ENCODE results near the gene MID1IP1.

Gene MID1IP1

GRCh38 chrX:38800981-38801845 is at the start of gene MID1IP1:
TSS of gene MID1IP1 (plus strand) at chrX:38801459. CDS start at chrX:38804947, 3,488 bp downstream.
- DNase-seq: peak; percentile 90

GRCh38 chrX:38754102-38754790 is 47.0 kb upstream of the MID1IP1 start:
- peak; percentile 36 for DNase-seq

DNA sequence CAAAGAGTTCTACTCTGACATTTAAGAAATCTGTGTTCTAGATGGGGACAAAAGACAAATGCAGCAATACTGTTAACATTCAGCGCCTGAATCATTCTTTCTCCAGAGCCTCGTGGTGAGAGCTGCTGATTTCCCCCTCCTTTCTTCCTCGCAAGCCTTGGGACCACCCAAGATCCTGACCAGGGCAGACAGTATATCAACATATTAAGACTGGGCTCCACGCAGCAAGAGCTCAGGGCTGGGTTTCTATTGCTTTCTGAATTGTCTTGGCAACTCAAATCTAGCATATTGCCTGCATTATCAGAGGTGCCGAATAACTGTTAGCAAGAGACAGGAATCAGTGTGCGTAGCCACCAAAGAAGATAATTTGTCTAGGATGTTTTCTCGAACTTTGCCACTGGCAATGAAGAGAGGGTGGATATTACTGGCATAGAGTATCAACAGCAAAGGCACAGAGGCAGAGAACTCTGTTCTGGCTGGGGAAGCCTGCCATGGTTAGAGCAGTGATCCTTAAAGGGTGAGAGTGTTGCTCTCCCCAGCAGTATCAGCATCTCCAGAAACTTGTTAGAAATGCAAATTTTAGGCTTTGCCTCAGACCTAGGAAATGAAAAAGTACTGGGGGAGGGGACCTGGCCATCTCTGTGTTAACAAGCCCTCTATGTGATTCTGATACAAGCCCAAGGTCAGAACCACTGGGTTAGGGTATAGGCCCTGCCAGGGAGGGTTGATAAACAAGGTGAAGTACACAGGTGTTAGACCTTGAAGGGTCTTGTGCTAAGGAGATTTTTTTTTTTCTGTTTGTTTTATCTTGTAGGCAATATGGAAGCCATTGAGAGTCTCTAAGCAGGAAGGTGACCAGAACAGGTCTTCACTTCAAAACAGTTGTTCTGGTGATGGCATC is 46.2 kb upstream of the MID1IP1 start:
- no peak for DNase-seq

- no peak for DNase-seq
Observed at GRCh38 chrX:38760883-38761282, 40.4 kb upstream of the MID1IP1 start.

GRCh38 chrX:38768079-38768478 is 33.2 kb upstream of the MID1IP1 start:
- peak; percentile 23 for DNase-seq

- no peak for DNase-seq
Observed at GRCh38 chrX:38770152-38770551, 31.1 kb upstream of the MID1IP1 start.

DNA sequence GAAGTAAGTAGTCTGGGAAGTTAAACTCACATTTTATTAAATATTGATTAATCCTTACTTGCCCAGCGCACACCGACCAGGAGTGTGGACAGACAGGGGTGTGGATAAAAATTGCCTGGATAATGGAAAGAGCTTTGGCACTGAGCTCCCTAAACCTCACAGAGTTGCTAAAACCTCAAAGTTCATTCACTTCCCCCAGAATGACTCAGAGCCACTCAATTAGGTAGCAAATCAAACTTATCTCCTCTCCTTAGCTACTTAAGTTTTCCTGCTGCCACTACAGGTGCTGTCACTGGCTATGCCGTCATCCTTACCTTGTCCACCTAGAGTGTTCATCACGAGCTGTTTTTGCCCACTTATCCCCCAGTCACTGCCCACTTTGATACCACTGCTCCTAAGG is 27.0 kb upstream of the MID1IP1 start:
- DNase-seq: no peak

GRCh38 chrX:38796946-38797345 is 4.3 kb upstream of the MID1IP1 start:
- no peak for DNase-seq

DNA sequence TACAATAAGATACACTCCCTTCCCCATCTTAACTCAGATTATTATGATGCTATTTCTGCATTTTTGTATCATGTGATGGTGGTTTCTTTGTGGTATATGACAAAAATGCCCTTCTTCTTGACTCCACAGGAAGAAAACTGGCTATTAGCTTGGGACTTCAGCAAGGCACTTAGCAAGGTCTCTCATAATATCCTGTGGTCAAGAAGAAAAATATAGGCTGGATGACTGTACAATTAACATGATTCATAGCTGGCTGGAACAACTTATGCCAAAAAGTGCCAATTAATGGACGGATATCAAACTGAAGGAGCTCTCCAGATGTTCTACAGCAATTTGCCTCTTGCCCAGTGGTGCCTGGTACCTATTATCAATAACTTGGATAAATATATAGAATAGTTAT is 2.3 kb upstream of the MID1IP1 start:
- no peak for DNase-seq

DNA sequence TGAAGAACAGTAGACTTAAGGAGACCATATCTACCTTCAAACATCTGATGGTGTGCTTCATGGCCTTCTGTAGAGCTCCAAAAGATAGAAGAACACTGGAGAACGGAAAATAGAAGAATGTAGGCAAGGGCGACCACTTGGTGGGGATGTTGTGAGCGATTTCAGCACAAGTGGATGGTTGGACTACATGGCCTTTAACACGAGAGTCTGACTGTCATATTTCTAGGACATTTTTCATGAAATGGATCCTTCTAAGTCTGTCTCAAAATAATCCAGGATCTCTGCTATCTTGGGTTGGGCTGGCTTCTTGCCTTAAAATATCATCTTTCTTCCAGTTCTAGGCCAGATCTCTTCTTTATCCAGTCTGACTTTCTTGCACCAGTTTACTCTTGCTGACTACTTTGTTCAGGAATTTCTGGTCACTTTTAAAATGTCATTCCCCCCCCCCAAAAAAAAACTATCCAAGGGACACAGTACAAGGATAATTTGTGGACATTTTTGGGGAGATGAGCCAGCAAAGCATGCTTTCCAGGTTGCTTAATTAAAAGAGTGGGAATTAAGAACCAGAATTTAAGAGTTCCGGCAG is 1.2 kb upstream of the MID1IP1 start:
- DNase-seq: no peak

DNA sequence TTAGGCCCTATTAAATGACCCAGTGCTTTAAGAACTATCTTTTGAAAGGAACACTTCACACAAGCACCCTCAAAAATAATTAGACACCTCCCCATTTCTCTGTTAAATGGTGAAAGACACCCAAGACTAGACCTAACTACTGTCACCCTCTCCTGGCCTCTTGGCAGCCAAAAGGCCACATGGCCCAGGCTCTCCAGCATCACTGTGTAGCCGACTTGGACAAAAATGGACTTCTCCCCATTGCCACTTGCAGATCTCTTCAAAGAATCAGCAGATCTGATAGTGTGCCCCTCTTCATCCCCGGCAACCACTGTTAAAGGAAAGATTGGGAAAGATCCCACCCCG is 2.0 kb downstream of the MID1IP1 start:
- DNase-seq: no peak

DNA sequence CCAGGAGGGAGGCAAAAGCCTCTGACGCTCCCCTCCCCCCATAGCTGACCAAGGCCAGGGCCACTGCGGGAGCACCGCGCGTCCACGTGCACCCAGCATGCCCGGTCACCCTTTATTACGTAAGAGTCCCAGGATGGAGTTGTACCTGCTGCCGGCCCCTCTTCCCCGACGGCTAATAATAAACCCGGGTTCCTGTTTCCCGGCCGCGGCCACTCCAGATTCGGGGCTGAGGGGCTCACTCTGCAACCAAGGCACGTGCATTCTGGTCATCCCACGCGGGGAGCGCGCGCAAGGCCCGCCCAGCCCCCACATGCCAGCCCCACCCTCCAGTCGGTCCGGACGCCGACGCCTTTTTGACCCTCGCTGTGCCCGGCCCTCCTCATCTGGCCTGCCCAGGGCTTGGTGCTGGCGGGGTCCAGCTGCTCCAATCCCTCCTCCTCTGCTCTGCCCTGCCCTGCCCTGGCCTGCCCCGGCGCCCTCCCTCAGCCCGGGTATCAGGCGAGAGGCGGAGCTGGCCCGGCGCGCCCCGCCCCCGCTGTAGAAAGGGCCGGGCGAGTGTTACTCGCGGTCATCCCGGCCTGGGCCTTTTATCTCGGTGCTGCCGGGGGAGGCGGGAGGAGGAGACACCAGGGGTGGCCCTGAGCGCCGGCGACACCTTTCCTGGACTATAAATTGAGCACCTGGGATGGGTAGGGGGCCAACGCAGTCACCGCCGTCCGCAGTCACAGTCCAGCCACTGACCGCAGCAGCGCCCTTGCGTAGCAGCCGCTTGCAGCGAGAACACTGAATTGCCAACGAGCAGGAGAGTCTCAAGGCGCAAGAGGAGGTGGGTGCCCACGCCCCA is 2.6 kb downstream of the MID1IP1 start:
- peak; percentile 78 for DNase-seq

DNA sequence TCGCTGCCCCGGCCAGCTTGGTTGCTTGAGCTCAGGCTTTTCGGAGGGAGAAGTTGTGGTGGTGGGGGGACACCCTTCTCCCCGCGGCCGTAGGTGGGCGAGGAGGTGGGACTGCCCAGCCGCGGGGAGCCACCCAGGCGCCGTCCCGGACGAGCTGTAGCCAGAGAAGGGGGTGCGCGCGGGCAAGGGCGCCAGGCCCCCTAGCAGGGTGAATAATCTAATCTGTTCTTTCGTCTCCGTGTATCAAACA is 3.1 kb downstream of the MID1IP1 start:
- DNase-seq: no peak

- DNase-seq: peak; percentile 21
Observed at GRCh38 chrX:38804682-38805431, 3.6 kb downstream of the MID1IP1 start.

GRCh38 chrX:38805432-38806389 is 4.5 kb downstream of the MID1IP1 start:
- peak; percentile 85 for DNase-seq

DNA sequence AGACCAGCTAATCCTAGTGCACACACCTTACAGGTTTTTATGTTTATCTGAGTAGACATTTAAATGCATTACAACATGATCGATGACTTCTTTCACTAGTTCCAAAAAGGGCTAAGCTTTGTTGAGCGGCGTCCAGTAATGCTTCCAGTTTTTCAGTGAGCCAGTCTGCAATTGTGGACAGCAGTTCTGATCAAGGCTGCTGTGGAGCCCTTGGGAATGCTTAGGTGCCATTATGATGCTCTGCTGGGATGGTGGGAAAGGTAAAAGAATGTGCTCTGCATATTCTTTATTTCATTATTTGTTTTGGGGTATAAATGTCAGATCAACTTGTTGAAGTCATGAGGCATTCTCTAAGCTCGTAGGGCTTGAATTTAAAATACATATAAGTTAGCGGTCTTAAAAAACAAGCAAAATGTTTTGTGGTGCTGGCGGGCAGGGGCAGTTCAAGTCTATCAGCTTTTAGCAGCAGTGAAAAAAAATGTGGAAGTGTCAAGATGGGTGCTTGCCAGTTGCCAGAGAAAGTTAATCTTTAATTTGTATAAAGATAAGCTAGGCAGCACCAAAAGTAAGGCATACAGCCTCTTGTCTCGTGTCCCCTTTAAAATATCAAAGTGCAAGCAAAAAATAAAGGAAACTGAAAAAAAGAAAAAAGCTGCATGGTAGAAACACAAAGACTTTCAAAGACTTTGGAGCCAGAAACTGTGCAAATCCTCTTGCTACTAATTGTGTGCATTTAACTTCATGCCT is 5.8 kb downstream of the MID1IP1 start:
- DNase-seq: no peak

DNA sequence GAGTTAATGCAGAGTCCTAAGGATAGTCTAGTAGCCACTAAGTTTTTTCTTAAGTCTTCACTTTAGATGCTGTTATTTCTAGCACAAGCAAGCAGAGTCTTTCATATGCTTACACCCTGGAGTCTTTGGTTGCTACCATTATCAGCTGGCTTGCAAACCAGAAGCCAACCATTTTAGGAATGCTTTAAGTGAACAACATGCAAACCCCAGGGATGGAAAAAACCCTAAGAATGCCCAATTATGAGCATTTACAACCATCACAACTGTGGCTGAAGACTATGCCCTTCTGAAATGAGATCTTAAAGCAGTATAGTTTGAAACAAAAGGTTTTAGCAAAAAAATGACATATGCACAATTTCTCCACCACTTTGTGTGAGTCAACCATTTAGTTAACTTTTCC is 6.6 kb downstream of the MID1IP1 start:
- no peak for DNase-seq

- DNase-seq: no peak
Observed at GRCh38 chrX:38811515-38812243, 10.4 kb downstream of the MID1IP1 start.

DNA sequence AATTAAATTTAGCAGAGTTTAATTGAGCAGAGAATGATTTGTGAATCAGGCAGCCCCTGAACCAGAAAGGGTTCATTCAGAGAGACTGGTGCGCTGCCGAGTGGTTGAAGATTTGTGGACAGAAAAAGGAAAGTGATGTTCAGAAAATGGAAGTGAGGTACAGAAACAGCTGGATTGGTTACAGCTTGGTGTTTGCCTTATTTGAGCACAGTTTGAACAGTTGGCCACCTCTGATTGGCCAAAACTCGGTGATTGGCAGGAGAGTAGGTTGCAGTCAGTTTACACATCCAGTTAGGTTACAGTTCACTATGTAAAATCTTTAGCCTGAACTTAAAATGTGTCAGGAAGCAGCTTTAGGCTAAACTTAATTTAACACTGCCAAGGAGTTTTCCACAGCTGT is 14.9 kb downstream of the MID1IP1 start:
- no peak for DNase-seq
